ENCODE results near the gene BIRC2.

DNA sequence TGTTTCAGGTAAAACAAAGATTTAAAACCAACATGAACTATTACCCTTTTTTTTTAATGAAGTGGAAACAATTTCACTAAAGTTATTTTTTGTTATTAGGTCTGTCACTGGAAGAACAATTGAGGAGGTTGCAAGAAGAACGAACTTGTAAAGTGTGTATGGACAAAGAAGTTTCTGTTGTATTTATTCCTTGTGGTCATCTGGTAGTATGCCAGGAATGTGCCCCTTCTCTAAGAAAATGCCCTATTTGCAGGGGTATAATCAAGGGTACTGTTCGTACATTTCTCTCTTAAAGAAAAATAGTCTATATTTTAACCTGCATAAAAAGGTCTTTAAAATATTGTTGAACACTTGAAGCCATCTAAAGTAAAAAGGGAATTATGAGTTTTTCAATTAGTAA lies 30.9 kb downstream of the BIRC2 start:
- TF ChIP-seq, protein P1, sequence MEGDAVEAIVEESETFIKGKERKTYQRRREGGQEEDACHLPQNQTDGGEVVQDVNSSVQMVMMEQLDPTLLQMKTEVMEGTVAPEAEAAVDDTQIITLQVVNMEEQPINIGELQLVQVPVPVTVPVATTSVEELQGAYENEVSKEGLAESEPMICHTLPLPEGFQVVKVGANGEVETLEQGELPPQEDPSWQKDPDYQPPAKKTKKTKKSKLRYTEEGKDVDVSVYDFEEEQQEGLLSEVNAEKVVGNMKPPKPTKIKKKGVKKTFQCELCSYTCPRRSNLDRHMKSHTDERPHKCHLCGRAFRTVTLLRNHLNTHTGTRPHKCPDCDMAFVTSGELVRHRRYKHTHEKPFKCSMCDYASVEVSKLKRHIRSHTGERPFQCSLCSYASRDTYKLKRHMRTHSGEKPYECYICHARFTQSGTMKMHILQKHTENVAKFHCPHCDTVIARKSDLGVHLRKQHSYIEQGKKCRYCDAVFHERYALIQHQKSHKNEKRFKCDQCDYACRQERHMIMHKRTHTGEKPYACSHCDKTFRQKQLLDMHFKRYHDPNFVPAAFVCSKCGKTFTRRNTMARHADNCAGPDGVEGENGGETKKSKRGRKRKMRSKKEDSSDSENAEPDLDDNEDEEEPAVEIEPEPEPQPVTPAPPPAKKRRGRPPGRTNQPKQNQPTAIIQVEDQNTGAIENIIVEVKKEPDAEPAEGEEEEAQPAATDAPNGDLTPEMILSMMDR (IDR thresholded peaks at IDR 0.05; ENCODE audit: low read depth, low read length, poor library complexity, severe bottlenecking) = no peak
- no peak for TF ChIP-seq EZH2phosphoT487 (IDR thresholded peaks at IDR 0.05; ENCODE audit: borderline replicate concordance, low read length)
